ENCODE results near the gene ABAT.

DNA sequence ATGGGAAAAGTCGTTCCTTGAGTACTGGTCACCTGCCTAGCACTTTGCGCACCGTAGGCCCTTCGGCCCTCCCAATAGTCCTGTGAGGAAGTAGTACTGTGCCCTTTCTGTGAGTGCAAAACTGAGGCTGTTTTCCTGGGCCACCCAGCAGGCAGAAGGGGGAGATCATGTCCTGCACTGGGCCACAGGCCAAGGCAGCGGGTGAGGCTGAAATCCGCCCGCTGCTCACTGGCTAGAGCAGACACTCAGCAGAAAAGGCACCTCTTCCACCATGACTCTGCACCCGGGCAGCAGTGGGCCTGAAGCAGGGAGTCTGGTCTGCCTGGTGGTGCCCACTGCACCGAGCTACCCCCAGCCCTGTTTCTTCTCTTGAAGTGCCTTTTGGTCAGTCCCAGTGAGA is 32.7 kb upstream of the ABAT start:
- TF ChIP-seq, protein P1, sequence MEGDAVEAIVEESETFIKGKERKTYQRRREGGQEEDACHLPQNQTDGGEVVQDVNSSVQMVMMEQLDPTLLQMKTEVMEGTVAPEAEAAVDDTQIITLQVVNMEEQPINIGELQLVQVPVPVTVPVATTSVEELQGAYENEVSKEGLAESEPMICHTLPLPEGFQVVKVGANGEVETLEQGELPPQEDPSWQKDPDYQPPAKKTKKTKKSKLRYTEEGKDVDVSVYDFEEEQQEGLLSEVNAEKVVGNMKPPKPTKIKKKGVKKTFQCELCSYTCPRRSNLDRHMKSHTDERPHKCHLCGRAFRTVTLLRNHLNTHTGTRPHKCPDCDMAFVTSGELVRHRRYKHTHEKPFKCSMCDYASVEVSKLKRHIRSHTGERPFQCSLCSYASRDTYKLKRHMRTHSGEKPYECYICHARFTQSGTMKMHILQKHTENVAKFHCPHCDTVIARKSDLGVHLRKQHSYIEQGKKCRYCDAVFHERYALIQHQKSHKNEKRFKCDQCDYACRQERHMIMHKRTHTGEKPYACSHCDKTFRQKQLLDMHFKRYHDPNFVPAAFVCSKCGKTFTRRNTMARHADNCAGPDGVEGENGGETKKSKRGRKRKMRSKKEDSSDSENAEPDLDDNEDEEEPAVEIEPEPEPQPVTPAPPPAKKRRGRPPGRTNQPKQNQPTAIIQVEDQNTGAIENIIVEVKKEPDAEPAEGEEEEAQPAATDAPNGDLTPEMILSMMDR (IDR thresholded peaks at IDR 0.05), result no peak
- TF ChIP-seq POLR2A (IDR thresholded peaks at IDR 0.05), result no peak
